Measurements from ENCODE around the gene ETAA1.

The ETAA1 gene

GRCh38 chr2:67438337-67438736 lies 41.2 kb downstream of the ETAA1 start:
- DNase-seq (ENCODE audit: low spot score) = no peak

DNA sequence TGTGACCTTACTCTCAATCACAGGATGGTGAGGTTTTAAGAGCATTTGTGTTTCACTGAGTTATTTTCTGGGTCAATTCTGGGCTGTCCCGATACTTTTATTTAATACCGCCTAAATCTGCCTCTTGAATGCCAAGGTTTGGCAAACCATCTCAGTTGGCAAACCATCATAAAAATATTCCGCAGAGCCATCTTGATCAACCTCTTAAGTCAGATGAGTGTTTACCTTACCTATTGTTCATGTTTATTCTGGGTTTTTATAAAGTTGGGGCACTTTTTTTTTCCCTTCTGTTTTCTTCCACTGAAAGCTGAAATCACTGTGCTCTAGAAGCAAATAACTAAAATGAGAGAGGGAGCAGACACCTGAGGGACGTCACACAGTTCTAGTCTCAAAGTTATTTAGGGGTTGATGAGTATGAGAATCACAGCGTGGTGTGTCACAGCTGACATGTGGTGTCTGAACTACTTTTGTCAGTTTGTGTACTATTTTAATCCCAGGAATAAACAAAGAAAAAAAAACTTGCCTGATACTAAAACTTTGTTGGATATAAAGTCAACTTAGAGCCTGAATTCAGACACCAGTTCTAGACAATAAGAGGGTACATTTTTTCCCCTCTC lies 48.6 kb downstream of the ETAA1 start:
- DNase-seq (ENCODE audit: low spot score) = no peak

GRCh38 chr2:67446491-67446911 lies 49.4 kb downstream of the ETAA1 start:
- DNase-seq (ENCODE audit: low spot score) = no peak

DNA sequence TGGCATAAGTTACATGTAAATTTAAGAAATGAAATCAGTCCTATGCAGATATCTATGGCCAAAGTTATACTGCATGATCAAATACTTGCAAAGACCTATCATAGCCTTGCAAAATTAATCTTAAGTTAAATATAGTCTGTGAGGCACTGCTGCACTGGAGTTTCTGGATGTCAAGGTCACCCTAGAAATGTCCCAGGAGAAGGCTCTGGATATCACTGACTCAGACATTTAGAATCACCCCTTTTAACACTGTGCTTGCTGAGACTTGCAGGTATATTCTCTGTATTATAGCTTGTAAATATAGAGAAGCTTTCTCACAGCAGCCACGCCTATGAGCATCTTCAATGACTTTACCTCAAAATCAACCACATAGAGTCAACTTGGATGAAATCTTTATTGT lies 51.5 kb downstream of the ETAA1 start:
- no peak for DNase-seq (ENCODE audit: low spot score)

GRCh38 chr2:67451086-67451832 lies 54.1 kb downstream of the ETAA1 start:
- no peak for DNase-seq (ENCODE audit: low spot score)

DNA sequence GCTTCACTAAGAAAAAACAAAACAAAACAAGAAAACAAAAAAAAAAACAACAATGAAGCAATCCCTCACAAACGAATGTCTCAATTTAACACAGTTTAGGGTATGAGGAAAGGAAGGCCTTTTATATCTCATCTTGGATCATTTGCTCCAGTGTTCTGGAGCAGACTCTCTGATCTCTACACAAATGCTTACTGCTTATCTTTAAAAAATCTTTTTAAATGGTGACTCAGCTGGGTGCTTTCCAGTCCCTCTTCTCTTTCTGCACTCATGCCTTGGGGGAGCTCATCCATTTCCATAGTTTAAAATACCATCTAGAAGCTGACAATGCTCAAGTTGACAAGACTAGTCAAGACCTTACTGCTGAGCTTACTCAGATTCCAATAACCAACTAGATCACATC lies 56.2 kb downstream of the ETAA1 start:
- no peak for DNase-seq (ENCODE audit: low spot score)

DNA sequence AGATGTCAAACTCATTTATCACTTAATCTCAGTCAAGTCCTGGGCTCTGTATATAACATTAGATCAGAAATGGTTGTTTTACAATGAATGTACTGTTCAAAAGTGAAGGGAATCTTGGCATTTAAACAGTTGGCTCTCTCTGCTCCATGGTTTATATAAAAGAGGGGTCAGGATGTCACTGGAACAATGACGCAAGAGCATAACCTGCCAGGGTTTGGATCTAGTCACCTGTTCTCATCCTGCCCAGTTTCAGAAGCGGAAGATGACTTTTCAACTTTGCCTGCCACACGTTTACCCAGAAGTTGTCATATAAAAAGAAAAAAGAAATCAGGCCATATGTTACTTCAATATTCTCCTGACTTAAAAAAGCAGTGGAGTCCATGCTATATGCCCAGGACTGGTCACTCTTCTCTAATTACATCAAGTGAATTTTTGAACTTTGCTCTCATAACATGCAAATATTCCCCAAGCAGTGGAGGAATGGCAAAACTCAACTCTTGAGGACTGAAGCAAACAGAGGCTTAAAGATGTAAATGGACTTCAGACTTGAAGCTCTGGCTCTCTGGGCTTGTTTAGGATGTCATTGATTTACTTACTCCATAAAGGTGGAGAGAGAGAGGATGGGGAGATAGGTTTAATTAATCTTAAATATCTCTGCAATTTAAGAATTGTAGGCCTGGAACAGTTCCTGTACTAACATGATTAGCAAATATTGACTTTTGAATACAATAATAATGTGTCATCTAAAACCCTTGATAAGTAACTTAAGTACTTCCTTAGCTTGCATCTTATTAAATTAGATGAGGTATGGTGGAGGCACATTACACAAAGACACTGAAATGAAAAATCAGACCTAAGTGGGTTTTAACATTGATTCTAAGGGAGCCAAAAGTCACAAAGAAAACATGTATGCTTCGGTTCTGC lies 58.3 kb downstream of the ETAA1 start:
- no peak for DNase-seq (ENCODE audit: low spot score)

DNA sequence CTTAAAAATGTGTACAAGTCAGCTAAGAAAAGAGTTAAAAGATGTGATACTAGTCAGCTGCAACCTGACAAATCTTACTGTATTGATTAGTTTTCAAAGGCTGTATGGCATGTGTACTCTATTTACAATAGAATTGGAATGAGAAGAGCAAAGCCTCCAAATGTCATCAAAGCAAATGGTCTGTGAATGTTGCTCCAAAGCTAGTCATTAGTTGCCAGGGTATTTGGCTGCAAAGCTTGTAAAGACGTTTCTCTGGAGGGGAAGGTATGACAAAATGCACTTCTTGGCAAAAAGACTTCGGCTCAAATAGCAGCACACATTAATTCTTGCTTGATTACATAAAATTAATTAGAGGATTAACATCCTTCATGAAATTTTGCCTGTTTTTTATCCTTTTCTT lies 59.3 kb downstream of the ETAA1 start:
- DNase-seq (ENCODE audit: low spot score) = no peak

DNA sequence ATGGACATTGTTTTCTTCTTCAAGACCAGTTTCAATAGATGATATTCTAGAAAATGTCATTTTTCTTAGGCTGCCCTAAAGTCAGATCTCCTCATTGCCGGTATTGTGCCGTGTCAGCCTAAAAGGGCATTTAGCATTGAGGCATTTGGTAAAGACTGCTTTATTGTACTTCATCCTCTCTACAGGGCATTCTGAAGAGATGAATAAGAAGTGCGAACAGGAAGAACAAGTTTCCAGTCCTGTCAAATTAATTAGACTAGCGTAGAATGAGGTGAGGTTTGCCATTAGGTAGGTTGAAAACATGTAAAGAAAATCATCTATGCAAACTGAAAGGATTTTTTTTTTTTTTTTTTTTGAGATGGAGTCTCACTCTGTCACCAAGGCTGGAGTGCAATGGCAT lies 60.6 kb downstream of the ETAA1 start:
- no peak for DNase-seq (ENCODE audit: low spot score)

DNA sequence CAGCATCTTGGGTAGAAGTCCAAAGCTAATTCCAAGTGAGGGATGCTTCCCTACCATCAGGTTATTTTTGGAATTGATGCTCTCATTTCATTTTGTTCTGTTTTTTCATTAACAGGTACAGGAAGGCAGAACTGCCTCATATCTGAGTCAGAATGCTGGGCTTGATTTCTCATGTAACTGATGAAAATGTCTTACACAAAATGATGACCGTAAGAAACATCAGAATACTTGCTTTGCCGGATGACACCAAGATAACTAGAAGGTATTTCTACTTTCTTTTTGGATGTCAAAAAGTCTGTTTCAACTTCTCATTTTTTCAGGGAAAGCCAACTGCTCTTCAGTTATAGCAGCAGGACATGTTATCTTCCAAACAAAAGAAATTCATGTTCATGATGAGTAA lies 62.6 kb downstream of the ETAA1 start:
- DNase-seq (ENCODE audit: low spot score) = no peak
